D721Med (cell line): ENCODE results near the gene ACACA.
"Not testable (repeated sequence)": the region's sequence is repeated elsewhere in the genome, so short reads cannot be mapped to it uniquely, and the experiment has no call there.

Experiments used
- DNase-seq: peaks from one replicate; pipeline ENCODE4 v3.0.0; 2011; ENCODE audit warnings: low spot score; ENCODE audit not compliant: insufficient read length
- FAIRE-seq: peaks from 2 replicates; lab custom pipeline; 2011; peaks lifted over from hg19 to GRCh38; lab: Jason Lieb, UNC
- TF ChIP-seq, protein P1 (sequence below): IDR thresholded peaks from 2 replicates; pipeline ENCODE4 v1.5.1; 2012; ENCODE audit warnings: mild to moderate bottlenecking, control low read depth; ENCODE audit not compliant: insufficient read depth; ENCODE audit errors: missing control alignments

Gene ACACA

DNA sequence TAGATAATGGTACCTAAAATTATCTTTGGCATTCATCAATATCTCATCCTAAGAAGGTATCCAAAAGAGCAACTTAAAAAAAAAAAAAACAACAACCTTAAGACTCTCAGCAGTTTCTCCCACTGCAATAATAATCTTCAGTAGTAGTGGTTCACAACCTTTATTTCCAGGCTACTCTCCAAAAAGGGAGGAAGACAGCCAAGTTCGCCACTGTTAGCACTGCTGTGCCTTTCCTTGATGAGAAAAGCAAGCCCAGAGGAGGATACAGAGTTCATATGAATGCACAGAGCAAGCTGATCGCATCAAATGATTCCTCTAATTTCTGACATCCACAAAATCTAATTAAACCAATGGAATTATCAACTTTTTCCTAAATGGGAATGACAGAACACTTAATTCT lies 258.5 kb downstream of the ACACA start:
- no peak for FAIRE-seq
- TF ChIP-seq, protein P1, sequence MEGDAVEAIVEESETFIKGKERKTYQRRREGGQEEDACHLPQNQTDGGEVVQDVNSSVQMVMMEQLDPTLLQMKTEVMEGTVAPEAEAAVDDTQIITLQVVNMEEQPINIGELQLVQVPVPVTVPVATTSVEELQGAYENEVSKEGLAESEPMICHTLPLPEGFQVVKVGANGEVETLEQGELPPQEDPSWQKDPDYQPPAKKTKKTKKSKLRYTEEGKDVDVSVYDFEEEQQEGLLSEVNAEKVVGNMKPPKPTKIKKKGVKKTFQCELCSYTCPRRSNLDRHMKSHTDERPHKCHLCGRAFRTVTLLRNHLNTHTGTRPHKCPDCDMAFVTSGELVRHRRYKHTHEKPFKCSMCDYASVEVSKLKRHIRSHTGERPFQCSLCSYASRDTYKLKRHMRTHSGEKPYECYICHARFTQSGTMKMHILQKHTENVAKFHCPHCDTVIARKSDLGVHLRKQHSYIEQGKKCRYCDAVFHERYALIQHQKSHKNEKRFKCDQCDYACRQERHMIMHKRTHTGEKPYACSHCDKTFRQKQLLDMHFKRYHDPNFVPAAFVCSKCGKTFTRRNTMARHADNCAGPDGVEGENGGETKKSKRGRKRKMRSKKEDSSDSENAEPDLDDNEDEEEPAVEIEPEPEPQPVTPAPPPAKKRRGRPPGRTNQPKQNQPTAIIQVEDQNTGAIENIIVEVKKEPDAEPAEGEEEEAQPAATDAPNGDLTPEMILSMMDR, result no peak
- no peak for DNase-seq

GRCh38 chr17:37147301-37147812 lies 259.3 kb downstream of the ACACA start:
- FAIRE-seq, result no peak
- TF ChIP-seq, protein P1, result no peak
- no peak for DNase-seq

DNA sequence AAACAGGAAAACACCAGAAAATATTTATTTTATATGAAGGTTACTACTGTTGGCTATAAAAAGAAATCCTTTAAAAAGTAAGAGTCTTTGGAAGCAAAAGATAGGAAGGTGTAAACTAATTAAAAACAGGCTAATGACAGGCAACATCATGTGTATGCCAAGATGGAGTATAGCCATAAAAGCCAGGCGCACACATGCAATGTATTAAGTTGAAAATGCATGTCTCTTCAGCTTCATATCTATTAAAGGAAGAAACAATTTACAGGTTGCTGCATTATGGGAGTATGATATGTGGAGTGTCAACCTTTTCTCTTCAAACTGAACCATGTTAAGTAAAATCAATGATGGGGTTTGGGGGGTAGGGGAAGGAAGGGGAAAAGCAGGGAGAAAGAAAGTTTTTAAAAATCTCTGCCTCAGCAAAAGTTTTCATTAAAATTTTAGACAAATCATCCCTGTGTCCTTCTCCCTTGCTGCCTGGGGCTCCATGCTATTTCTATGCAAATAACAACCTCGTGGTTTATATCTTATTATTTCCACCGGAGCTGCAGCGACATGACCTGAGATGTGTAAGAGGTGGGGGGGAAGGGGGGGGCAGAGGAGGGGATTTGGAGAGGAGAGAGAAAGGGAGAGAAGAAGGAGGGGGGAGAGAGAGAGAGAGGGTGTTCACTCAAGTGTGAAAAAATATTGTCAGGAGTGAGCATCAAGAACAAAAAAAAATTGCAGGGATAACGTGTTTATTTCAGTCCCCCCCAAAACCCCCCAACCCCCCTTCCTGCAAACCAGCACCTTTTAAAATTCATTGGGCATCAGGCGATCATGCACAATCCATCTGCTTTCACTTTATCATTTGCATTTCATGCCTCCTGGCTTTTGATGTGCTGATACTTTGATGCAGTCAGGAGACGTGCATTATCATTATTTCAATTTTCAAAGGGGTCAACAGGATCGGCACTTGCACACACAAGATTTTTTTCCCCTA lies 260.3 kb downstream of the ACACA start:
- no peak for FAIRE-seq

GRCh38 chr17:37144075-37144701 lies 262.4 kb downstream of the ACACA start:
- TF ChIP-seq, protein P1, result no peak
- DNase-seq (no peak), FAIRE-seq (no peak)

More for the DNA sequence above, 260.3 kb downstream of the ACACA start:
- no peak for DNase-seq
- TF ChIP-seq, protein P1, result no peak

DNA sequence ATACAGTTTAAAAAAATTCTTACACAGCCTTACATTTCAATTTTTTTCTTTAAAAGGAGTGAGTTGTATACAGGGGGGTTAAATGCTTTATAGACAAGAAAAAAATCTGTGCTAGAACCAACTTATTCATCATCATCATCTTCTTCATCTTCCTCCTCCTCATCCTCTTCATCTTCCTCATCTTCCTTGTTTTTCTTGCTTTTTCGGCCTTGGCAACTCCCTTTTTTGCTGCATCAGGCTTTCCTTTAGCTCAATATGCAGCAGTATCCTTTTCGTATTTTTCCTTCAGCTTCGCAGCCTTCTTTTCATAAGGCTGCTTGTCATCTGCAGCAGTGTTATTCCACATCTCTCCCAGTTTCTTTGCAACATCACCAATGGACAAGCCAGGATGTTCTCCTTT lies 263.1 kb downstream of the ACACA start:
- FAIRE-seq, DNase-seq: not testable (repeated sequence)

- no peak for FAIRE-seq
- TF ChIP-seq, protein P1, result no peak
- DNase-seq, result no peak
These were observed 264.2 kb downstream of the ACACA start for GRCh38 chr17:37142294-37142896.

DNA sequence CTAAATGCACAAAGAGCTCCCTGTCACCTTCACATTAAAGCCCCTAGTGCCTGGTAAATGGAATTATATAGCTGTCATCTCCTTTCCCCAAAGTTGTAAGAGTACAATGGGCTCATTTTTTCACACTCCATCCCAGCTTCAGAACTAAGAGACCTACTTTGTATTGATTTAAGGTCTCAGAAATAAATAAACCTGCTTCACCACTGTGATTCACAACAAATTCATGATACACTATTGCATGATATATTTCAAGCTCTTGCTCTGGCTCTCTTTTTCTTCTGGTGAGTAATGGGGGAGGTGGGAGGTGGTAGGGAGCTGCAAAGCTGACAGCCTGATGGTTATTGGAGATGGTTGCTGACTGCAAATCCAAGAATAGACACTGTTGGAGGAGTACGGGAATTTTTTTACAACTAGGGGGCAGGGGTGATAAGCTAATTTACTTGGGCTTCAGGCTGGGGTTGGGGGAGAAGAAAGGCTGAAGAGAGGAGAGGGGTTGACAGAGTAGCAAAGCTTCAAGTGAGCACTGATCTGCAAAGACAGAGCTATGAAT lies 268.0 kb downstream of the ACACA start:
- TF ChIP-seq, protein P1, result no peak
- FAIRE-seq, result no peak
- no peak for DNase-seq
